Hepatocyte (in vitro differentiated cells): ENCODE measurements around the gene CACNA1B. TPM values are rescaled to one million over a fixed set of nuclear protein-coding genes. Genes with fewer than 3 reads are reported as not detected.
"Not testable (repeated sequence)": the region's sequence is repeated elsewhere in the genome, so short reads cannot be mapped to it uniquely, and the experiment has no call there.

Source experiments
- DNase-seq: peaks from one replicate; pipeline ENCODE4 v3.0.0-alpha.2; 2016; ENCODE audit warnings: low spot score
- H2AFZ ChIP-seq: fragments of 200-600 bp; sonication (generic); 2 replicates; pipeline ENCODE4 v1.6.0; 2016; ENCODE audit warnings: antibody characterized with exemption, mild to moderate bottlenecking
- H3K27ac ChIP-seq: fragments of 200-600 bp; sonication (generic); 2 replicates; pipeline ENCODE4 v1.5.1; 2016; ENCODE audit warnings: mild to moderate bottlenecking
- H3K27me3 ChIP-seq: fragments of 200-600 bp; sonication (generic); 2 replicates; pipeline ENCODE4 v1.6.1; 2016
- H3K36me3 ChIP-seq: fragments of 200-600 bp; sonication (generic); replicated peaks from 2 replicates; pipeline ENCODE4 v1.5.1; 2016; ENCODE audit warnings: low read depth; ENCODE audit not compliant: insufficient read depth
- H3K4me1 ChIP-seq: fragments of 200-600 bp; sonication (generic); 2 replicates; pipeline ENCODE4 v1.5.1; 2016; ENCODE audit warnings: mild to moderate bottlenecking, moderate library complexity; ENCODE audit not compliant: insufficient read depth
- H3K4me2 ChIP-seq: fragments of 200-600 bp; sonication (generic); 2 replicates; pipeline ENCODE4 v1.6.0; 2016
- H3K4me3 ChIP-seq: fragments of 200-600 bp; sonication (generic); 2 replicates; pipeline ENCODE4 v1.5.1; 2016; ENCODE audit warnings: mild to moderate bottlenecking
- H3K79me2 ChIP-seq: fragments of 200-600 bp; sonication (generic); 2 replicates; pipeline ENCODE4 v1.6.0; 2017; ENCODE audit warnings: mild to moderate bottlenecking
- H3K9me2 ChIP-seq: fragments of 200-600 bp; sonication (generic); replicated peaks from 2 replicates; pipeline ENCODE4 v1.6.0; 2017; ENCODE audit warnings: mild to moderate bottlenecking; ENCODE audit not compliant: insufficient read depth
- H3K9me3 ChIP-seq: fragments of 200-600 bp; sonication (generic); 2 replicates; pipeline ENCODE4 v1.5.1; 2016; ENCODE audit warnings: low read depth, mild to moderate bottlenecking
- H4K20me1 ChIP-seq: fragments of 200-600 bp; sonication (generic); 2 replicates; pipeline ENCODE4 v1.6.0; 2016; ENCODE audit warnings: mild to moderate bottlenecking; ENCODE audit not compliant: insufficient read depth, poor library complexity, severe bottlenecking
- EZH2 ChIP-seq: fragments of 200-600 bp; sonication (generic); IDR thresholded peaks from 2 replicates; pipeline ENCODE4 v1.6.1; 2016; ENCODE audit warnings: antibody characterized with exemption, mild to moderate bottlenecking, borderline replicate concordance
- EZH2phosphoT487 ChIP-seq: fragments of 200-600 bp; sonication (generic); IDR thresholded peaks from one replicate; pipeline ENCODE4 v1.6.1; 2018; ENCODE audit warnings: antibody characterized with exemption, mild to moderate bottlenecking, low read depth, moderate library complexity; ENCODE audit not compliant: unreplicated experiment, severe bottlenecking
- WGBS: methylation state at CpG from one replicate; pipeline ENCODE4 v1.1.6; 2016; ENCODE audit warnings: low lambda C conversion rate; ENCODE audit errors: missing lambda C conversion rate; 5-methylcytosine and 5-hydroxymethylcytosine counted together
- polyA plus RNA-seq: library from polyadenylated mRNA; unstranded; fragments of >200 nt; fragmentation: Nextera tagmentation; extraction: Ambion mirVana; gene quantifications from 2 replicates; pipeline ENCODE4 v1.2.1, GENCODE V29; 2016
- total RNA-seq: library from RNA; depleted of rRNA; stranded (reverse); fragments of >200 nt; gene quantifications from 2 replicates; pipeline ENCODE4 v1.2.3, GENCODE V29; 2014
- TF ChIP-seq, protein P1 (sequence below): fragments of 200-600 bp; sonication (generic); IDR thresholded peaks from 2 replicates; pipeline ENCODE4 v1.5.1; 2016; ENCODE audit warnings: antibody characterized with exemption, mild to moderate bottlenecking; ENCODE audit not compliant: poor library complexity

Gene CACNA1B
- total and polyA plus RNA-seq, 2 experiments from 2014 or later: 0.30 to 0.39 TPM

DNA sequence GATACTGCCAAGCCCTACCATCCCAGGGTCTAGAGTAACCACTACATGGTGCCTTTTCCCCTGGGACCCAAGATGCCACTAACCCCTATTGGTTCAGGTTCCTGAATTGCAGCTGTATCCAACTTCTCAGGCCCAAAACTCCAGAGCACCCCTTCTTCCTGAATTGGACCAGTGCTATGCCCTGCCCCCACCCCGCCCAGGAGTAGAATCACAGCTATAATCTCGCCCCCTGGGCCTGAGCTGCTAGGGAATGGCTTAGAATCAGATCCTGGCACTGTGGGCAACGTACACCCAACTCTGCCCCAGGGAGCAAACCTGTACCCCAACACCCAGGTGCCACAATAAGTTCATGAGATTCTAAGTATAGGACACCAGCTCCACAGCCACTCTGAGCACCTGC lies 206.3 kb downstream of the CACNA1B start:
- Histone ChIP-seq H2AFZ (no peak overlapping the region), H3K27ac (no peak overlapping the region), H4K20me1 (no peaks in the 10 kb centered on the region), H3K9me3 (no peaks in the 10 kb centered on the region), H3K4me3 (no peak overlapping the region), H3K4me1 (no peaks in the 10 kb centered on the region), H3K27me3 (no peaks in the 10 kb centered on the region), H3K36me3 (no peaks in the 10 kb centered on the region), H3K9me2 (no peaks in the 10 kb centered on the region), H3K79me2 (no peaks in the 10 kb centered on the region), H3K4me2 (no peak overlapping the region)
- TF ChIP-seq EZH2phosphoT487 (no peak), EZH2 (no peak)
- TF ChIP-seq, protein P1, sequence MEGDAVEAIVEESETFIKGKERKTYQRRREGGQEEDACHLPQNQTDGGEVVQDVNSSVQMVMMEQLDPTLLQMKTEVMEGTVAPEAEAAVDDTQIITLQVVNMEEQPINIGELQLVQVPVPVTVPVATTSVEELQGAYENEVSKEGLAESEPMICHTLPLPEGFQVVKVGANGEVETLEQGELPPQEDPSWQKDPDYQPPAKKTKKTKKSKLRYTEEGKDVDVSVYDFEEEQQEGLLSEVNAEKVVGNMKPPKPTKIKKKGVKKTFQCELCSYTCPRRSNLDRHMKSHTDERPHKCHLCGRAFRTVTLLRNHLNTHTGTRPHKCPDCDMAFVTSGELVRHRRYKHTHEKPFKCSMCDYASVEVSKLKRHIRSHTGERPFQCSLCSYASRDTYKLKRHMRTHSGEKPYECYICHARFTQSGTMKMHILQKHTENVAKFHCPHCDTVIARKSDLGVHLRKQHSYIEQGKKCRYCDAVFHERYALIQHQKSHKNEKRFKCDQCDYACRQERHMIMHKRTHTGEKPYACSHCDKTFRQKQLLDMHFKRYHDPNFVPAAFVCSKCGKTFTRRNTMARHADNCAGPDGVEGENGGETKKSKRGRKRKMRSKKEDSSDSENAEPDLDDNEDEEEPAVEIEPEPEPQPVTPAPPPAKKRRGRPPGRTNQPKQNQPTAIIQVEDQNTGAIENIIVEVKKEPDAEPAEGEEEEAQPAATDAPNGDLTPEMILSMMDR: no peak
- DNase-seq: no peak
- WGBS: 72% methylated on average over 3 of the region's 3 CpGs

- Histone ChIP-seq H2AFZ (no peak overlapping the region), H3K9me2 (no peaks in the 10 kb centered on the region), H4K20me1 (no peaks in the 10 kb centered on the region), H3K79me2 (no peaks in the 10 kb centered on the region), H3K36me3 (no peaks in the 10 kb centered on the region), H3K27ac (no peak overlapping the region), H3K4me2 (no peak overlapping the region), H3K4me3 (no peak overlapping the region), H3K9me3 (no peaks in the 10 kb centered on the region), H3K4me1 (no peaks in the 10 kb centered on the region), H3K27me3 (no peaks in the 10 kb centered on the region)
- WGBS: 91% methylated on average over 4 of the region's 4 CpGs
- no peak for TF ChIP-seq EZH2
- TF ChIP-seq EZH2phosphoT487: no peak
- TF ChIP-seq, protein P1: no peak
- no peak for DNase-seq
Measured at GRCh38 chr9:138085568-138085967, 208.0 kb downstream of the CACNA1B start.

DNA sequence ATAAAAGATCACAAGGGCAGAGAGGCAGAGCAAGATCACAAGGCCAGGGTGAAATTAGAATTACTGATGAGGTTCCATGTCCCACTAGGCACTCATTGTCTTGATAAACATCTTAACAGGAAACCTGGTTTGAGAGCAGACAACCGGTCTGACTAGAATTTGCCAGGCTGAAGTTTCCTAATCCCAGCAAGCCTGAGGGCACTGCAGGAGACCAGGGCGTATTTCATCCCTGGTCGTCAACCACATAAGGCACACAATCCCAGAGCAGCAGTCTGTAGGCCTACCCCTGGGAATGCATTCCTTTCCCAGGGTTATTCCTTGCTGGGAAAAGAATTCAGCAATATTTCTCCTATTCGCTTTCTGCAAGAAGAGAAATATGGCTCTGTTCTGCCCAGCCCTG lies 214.5 kb downstream of the CACNA1B start:
- not testable (repeated sequence) for H3K9me3 ChIP-seq, H3K27me3 ChIP-seq, H4K20me1 ChIP-seq, H3K79me2 ChIP-seq, H3K4me3 ChIP-seq, H2AFZ ChIP-seq, H3K4me1 ChIP-seq, H3K36me3 ChIP-seq, H3K9me2 ChIP-seq, DNase-seq, H3K4me2 ChIP-seq, H3K27ac ChIP-seq
- WGBS: 77% methylated on average over 4 of the region's 4 CpGs

GRCh38 chr9:138094028-138094427 lies 216.4 kb downstream of the CACNA1B start:
- whole genome bisulfite sequencing: 93% methylated on average over 5 of the region's 5 CpGs
- H3K9me3 ChIP-seq: no peaks in the 10 kb centered on the region
- no peaks in the 10 kb centered on the region for H3K27me3 ChIP-seq
- no peaks in the 10 kb centered on the region for H3K79me2 ChIP-seq
- H2AFZ ChIP-seq: no peak overlapping the region
- DNase-seq: no peak
- H4K20me1 ChIP-seq: no peaks in the 10 kb centered on the region
- H3K4me2 ChIP-seq: no peak overlapping the region
- no peak overlapping the region for H3K27ac ChIP-seq
- H3K36me3 ChIP-seq: no peaks in the 10 kb centered on the region
- H3K9me2 ChIP-seq: no peaks in the 10 kb centered on the region
- no peaks in the 10 kb centered on the region for H3K4me1 ChIP-seq
- TF ChIP-seq EZH2phosphoT487: no peak
- TF ChIP-seq EZH2: no peak
- TF ChIP-seq, protein P1: no peak
- H3K4me3 ChIP-seq: no peak overlapping the region
